Ishikawa (cell line): ENCODE measurements around the gene FBXW8.

Experiments
- CEBPB ChIP-seq: IDR thresholded peaks from 2 replicates; pipeline ENCODE4 v1.6.1; 2012
- CREB1 ChIP-seq: IDR thresholded peaks from 2 replicates; pipeline ENCODE4 v1.6.1; 2012; ENCODE audit warnings: low read depth
- EGR1 ChIP-seq: IDR thresholded peaks from 2 replicates; pipeline ENCODE4 v1.6.1; 2012
- EP300 ChIP-seq: IDR thresholded peaks from 2 replicates; pipeline ENCODE4 v1.6.1; 2012; ENCODE audit warnings: borderline replicate concordance
- FOXM1 ChIP-seq: IDR thresholded peaks from 2 replicates; pipeline ENCODE4 v1.6.1; 2012; ENCODE audit warnings: low read depth, borderline replicate concordance
- NFIC ChIP-seq: IDR thresholded peaks from 2 replicates; pipeline ENCODE4 v1.6.1; 2012
- RAD21 ChIP-seq: IDR thresholded peaks from 2 replicates; pipeline ENCODE4 v1.6.1; 2012; ENCODE audit warnings: low read depth
- TAF1 ChIP-seq: IDR thresholded peaks from 2 replicates; pipeline ENCODE4 v1.6.1; 2012; ENCODE audit warnings: low read depth, mild to moderate bottlenecking
- TCF12 ChIP-seq: IDR thresholded peaks from 2 replicates; pipeline ENCODE4 v1.6.1; 2012; ENCODE audit warnings: low read depth
- TEAD4 ChIP-seq: IDR thresholded peaks from 2 replicates; pipeline ENCODE4 v1.6.1; 2012
- YY1 ChIP-seq: IDR thresholded peaks from 2 replicates; pipeline ENCODE4 v1.6.1; 2012; ENCODE audit warnings: low read depth
- ZBTB7A ChIP-seq: IDR thresholded peaks from 2 replicates; pipeline ENCODE4 v1.6.1; 2012; ENCODE audit warnings: low read depth
- TF ChIP-seq, protein P1 (sequence below): IDR thresholded peaks from 2 replicates; pipeline ENCODE4 v1.6.1; 2012
- TF ChIP-seq, protein P2 (sequence below): IDR thresholded peaks from 2 replicates; pipeline ENCODE4 v1.6.1; 2012
- TF ChIP-seq, protein P3 (sequence below): IDR thresholded peaks from 2 replicates; pipeline ENCODE4 v1.6.1; 2012; ENCODE audit warnings: low read depth, mild to moderate bottlenecking

Gene FBXW8

GRCh38 chr12:116880817-116881324 lies 29.9 kb upstream of the FBXW8 start:
- no peak for TF ChIP-seq CEBPB
- TF ChIP-seq TEAD4, result no peak
- no peak for TF ChIP-seq TAF1
- TF ChIP-seq FOXM1, result no peak
- TF ChIP-seq, protein P1, sequence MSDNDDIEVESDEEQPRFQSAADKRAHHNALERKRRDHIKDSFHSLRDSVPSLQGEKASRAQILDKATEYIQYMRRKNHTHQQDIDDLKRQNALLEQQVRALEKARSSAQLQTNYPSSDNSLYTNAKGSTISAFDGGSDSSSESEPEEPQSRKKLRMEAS, result no peak; the same call in 1 of the 2 replicates
- no peak for TF ChIP-seq RAD21
- TF ChIP-seq EP300, result no peak
- TF ChIP-seq ZBTB7A, result no peak
- TF ChIP-seq, protein P2, sequence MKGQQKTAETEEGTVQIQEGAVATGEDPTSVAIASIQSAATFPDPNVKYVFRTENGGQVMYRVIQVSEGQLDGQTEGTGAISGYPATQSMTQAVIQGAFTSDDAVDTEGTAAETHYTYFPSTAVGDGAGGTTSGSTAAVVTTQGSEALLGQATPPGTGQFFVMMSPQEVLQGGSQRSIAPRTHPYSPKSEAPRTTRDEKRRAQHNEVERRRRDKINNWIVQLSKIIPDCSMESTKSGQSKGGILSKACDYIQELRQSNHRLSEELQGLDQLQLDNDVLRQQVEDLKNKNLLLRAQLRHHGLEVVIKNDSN, result no peak
- TF ChIP-seq EGR1, result no peak
- no peak for TF ChIP-seq CREB1
- TF ChIP-seq, protein P3, sequence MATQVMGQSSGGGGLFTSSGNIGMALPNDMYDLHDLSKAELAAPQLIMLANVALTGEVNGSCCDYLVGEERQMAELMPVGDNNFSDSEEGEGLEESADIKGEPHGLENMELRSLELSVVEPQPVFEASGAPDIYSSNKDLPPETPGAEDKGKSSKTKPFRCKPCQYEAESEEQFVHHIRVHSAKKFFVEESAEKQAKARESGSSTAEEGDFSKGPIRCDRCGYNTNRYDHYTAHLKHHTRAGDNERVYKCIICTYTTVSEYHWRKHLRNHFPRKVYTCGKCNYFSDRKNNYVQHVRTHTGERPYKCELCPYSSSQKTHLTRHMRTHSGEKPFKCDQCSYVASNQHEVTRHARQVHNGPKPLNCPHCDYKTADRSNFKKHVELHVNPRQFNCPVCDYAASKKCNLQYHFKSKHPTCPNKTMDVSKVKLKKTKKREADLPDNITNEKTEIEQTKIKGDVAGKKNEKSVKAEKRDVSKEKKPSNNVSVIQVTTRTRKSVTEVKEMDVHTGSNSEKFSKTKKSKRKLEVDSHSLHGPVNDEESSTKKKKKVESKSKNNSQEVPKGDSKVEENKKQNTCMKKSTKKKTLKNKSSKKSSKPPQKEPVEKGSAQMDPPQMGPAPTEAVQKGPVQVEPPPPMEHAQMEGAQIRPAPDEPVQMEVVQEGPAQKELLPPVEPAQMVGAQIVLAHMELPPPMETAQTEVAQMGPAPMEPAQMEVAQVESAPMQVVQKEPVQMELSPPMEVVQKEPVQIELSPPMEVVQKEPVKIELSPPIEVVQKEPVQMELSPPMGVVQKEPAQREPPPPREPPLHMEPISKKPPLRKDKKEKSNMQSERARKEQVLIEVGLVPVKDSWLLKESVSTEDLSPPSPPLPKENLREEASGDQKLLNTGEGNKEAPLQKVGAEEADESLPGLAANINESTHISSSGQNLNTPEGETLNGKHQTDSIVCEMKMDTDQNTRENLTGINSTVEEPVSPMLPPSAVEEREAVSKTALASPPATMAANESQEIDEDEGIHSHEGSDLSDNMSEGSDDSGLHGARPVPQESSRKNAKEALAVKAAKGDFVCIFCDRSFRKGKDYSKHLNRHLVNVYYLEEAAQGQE, result no peak
- no peak for TF ChIP-seq YY1
- TF ChIP-seq TCF12, result no peak

DNA sequence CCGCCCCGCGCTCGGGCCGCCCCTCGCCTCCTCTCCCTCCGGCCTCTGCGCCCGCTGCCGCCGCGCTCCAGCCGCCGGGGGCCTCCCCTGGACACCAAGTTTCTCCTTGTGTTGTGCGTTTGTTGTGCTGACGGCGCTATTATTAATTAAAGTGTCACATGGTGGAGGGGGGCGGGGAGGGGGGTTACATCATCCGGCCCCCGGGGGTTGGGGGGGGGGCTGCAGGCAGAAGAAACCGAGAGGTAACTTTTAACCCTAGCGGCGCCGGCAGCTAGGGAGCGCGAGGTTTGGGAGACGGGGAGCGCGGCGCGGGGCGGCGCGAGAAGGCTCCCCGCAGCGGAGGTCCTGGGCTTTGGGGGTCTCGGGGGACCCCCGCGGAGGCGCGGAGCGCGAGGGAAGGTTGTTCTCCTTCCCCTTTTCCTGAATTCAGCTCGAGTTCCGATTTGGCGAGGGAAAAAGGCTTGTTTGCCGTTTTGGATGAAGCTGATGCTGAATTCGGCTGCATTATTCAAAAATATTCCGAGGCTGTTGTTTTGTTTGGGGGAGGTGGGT lies 29.3 kb upstream of the FBXW8 start, which contains the start of gene HRK:
Gene HRK (minus strand): TSS at position 117 of the 552 bp plus-strand sequence. CDS start 134 bp downstream, outside the sequence.
- TF ChIP-seq FOXM1, result peak; percentile 37; the same call in 1 of the 2 replicates
- TF ChIP-seq ZBTB7A, result peak; percentile 78; the same call in 1 of the 2 replicates
- no peak for TF ChIP-seq TAF1
- TF ChIP-seq, protein P2, result peak; percentile 65
- no peak for TF ChIP-seq NFIC
- TF ChIP-seq, protein P3, result no peak

DNA sequence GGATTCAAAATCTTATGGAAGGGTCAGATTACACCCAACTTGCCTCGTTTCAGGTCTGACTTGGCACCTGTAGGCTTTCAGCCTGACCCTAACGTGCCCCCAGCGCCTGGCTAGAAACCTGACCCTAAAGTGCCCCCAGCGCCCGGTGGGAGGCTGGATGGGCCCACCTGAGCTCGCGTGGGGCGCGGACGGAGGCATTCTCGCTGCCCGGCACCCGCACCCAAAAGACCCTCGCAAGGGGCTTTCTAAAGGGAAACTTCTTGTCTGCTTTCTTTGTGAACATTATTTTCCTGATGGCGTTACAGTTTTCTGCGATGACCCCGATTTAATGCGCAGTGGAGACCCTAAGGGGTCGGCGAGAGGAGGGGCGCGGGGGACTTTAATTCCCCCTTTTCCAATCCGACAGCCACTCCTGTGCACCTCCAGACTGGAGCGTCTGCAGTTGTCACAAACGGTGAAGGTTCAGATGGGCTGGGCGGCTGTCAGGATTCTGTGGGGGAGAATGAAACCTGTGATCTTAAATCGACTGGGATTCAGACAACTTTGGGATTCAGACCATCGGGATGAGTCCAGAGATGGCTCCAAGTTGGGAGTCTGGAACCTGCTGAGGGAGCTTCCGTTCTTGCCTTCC lies 28.8 kb upstream of the FBXW8 start:
- TF ChIP-seq, protein P2, result no peak
- TF ChIP-seq ZBTB7A (peak; percentile 62), CREB1 (no peak), TEAD4 (no peak), TAF1 (no peak), YY1 (no peak), RAD21 (no peak), TCF12 (no peak)

DNA sequence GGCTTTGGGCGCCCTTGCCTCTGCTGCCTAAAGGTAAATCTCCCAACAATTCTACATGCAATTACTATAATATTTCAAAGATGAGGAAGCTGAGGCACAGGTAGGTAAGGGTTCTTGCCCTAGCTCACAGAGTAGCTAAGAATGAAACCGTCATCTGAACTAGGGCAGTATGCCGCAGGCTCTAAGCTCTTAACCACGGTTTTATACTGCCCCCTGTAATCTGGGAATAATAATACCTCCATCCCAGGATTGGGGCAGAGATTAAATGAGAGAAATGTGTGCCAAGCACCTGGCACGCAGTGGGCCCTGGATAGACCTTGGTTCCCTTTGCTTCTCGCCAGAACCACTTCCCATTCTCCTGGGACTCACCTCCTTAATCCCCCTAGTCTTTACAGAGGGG lies 28.0 kb upstream of the FBXW8 start:
- TF ChIP-seq, protein P1, result no peak
- TF ChIP-seq RAD21 (peak; percentile 48), TEAD4 (no peak), CREB1 (no peak), TAF1 (no peak), FOXM1 (no peak)
- TF ChIP-seq, protein P3, result no peak
